Stimulated activated naive CD8-positive, alpha-beta T cell treated with anti-CD3 and anti-CD28 coated beads, Interleukin-15, Interleukin-2, amounts not matched to agents 100 U/mL and 50 U/mL, for 24 hours (primary cell): ENCODE data around the gene RAD51B.
A peak's percentile ranks its signal among the peaks of the same experiment; 100 is the strongest.

Source experiments
- ATAC-seq: fragments of 150-1000 bp; cut with Tn5 transposase; one replicate; pipeline ENCODE4 v1.10.0; 2021
- DNase-seq: peaks from one replicate; pipeline ENCODE4 v3.0.0; 2021

RAD51B gene

GRCh38 chr14:68619790-68620574 lies 800.4 kb downstream of the RAD51B start:
- DNase-seq, result no peak
- ATAC-seq, result no peak

GRCh38 chr14:68621400-68622365 lies 802.1 kb downstream of the RAD51B start:
- DNase-seq (no peak), ATAC-seq (no peak)

- no peak for DNase-seq
- no peak for ATAC-seq
These were observed 803.3 kb downstream of the RAD51B start for GRCh38 chr14:68622856-68623255.

GRCh38 chr14:68623307-68623706 lies 803.7 kb downstream of the RAD51B start:
- DNase-seq (no peak), ATAC-seq (no peak)

GRCh38 chr14:68623826-68624225 lies 804.2 kb downstream of the RAD51B start:
- DNase-seq (no peak), ATAC-seq (no peak)

GRCh38 chr14:68624541-68625220 lies 805.1 kb downstream of the RAD51B start:
- no peak for ATAC-seq
- no peak for DNase-seq

GRCh38 chr14:68625366-68626090 lies 805.9 kb downstream of the RAD51B start:
- ATAC-seq, result no peak
- DNase-seq, result no peak

GRCh38 chr14:68626386-68626785 lies 806.8 kb downstream of the RAD51B start:
- ATAC-seq (no peak), DNase-seq (no peak)

- DNase-seq (no peak), ATAC-seq (no peak)
These were observed 807.7 kb downstream of the RAD51B start for GRCh38 chr14:68627050-68627867.

- DNase-seq (peak; percentile 64), ATAC-seq (peak; percentile 50)
These were observed 808.5 kb downstream of the RAD51B start for GRCh38 chr14:68627868-68628604.

GRCh38 chr14:68628605-68629310 lies 809.2 kb downstream of the RAD51B start:
- ATAC-seq (no peak), DNase-seq (peak; percentile 13)

GRCh38 chr14:68630081-68630571 lies 810.5 kb downstream of the RAD51B start:
- ATAC-seq (no peak), DNase-seq (no peak)

GRCh38 chr14:68630611-68631393 lies 811.2 kb downstream of the RAD51B start:
- no peak for DNase-seq
- ATAC-seq, result no peak

GRCh38 chr14:68631394-68632053 lies 811.9 kb downstream of the RAD51B start:
- DNase-seq, result no peak

GRCh38 chr14:68632054-68632895 lies 812.7 kb downstream of the RAD51B start:
- DNase-seq (no peak), ATAC-seq (no peak)

More at GRCh38 chr14:68631394-68632053, 811.9 kb downstream of the RAD51B start:
- no peak for ATAC-seq

- ATAC-seq, result no peak
- no peak for DNase-seq
These were observed 813.8 kb downstream of the RAD51B start for GRCh38 chr14:68633131-68633991.
